Ecto neural progenitor cell (in vitro differentiated cells): Measurements from ENCODE around the gene BACE2.
A peak's percentile ranks its signal among the peaks of the same experiment; 100 is the strongest.
"Not testable (repeated sequence)": the region's sequence is repeated elsewhere in the genome, so short reads cannot be mapped to it uniquely, and the experiment has no call there.

Source experiments
- DNase-seq: peaks from one replicate; pipeline ENCODE4 v3.0.0-alpha.2; 2018; ENCODE audit warnings: low spot score

BACE2 gene

GRCh38 chr21:41215856-41216408 is 48.0 kb downstream of the BACE2 start:
- DNase-seq: no peak

- DNase-seq: no peak
Observed at GRCh38 chr21:41216486-41216885, 48.5 kb downstream of the BACE2 start.

DNA sequence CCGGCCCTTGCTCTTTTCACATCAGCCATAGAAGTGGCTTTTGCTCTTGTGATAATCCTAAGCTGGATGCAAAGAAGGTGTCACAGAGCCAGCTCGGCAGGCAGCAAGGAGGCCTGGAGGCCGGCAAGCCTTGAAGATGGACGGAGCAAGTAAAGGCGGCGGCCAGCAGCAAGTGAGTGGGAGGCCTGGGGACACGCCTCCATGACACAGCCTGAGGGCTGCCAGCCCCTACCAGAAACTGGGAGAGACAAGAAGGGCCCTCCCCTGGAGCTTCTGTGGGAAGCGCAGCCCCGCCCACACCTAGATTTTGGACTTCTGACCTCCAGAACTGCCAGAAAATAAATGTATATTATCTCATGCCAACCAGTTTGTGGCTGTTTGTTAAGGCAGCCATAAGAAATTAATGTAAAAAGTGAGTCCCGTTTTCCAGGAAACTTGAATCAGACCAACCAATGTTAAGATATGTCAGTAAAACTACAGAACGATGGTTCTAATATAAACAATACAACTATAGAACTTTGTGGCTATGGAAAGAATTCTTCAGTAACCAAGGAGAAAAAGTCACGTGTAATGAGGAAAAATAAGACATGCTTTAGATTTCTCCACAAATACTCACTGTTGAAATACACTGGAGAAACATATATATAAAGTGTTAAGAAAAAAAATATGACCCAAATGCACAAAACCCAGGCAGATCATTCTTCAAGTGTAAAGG is 49.9 kb downstream of the BACE2 start:
- DNase-seq: peak; percentile 58

GRCh38 chr21:41219498-41220207 is 51.7 kb downstream of the BACE2 start:
- no peak for DNase-seq

DNA sequence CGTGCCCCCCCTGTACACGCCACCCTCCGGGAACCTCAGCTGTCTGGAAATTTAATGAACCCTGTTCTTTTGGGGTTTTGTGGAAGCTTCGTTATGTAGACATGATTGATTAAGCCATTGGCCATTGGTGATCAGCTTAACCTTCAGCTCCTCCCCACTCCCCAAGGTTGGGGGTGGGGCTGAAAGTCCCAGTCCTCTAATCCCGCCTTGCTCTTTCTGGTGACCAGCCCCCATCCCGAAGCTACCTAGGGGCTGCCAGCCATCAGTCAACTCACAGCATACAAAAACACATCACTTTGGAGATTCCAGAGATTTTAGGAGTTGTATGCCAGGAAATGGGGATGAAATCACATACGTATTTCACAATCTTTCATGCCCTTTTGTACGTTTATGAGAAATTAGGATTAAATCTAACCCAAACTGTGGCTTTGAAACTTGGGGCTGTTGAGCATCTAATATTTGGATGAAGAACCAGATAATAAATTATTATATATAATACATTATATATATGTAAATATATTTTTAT is 52.3 kb downstream of the BACE2 start:
- DNase-seq: no peak

GRCh38 chr21:41222247-41223068 is 54.5 kb downstream of the BACE2 start:
- DNase-seq: no peak

DNA sequence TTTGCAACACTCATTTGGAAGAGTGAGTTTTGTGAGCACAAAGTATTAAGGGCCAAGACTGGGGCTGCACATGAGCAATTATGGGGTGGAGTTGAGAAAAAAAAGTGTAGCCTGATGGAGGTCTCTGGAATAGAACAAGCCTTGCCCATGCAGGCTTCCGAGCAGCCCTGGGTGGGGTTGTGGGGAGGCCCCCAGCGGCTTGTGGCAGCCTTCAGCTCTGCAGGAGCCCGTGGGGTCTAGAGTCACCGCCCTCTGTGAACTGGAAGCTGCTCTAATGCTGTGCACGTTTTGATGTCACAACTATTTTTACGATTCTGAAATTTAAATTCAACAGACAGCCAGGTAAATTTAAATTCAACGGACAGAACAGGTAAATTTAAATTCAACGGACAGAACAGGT is 58.9 kb downstream of the BACE2 start:
- DNase-seq: no peak

GRCh38 chr21:41227357-41228005 is 59.5 kb downstream of the BACE2 start:
- no peak for DNase-seq

GRCh38 chr21:41228006-41228370 is 60.0 kb downstream of the BACE2 start:
- no peak for DNase-seq

DNA sequence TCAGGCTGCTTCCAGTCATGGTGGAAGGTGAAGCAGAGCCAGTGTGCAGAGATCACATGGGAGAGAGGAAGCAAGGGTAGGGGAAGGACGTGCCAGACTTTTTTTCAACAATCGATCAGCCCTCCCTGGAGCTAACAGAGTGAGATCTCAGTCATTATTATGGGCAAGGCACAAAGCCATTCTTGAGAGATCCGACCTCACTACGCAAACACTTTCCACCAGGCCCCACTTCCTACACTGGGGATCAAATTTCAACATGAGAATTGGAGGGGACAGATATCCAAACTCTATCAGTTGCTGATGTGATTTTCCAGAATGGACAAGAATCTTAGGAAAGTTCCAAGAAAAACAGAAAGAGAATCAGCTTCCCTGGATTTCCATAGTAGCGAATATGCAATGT is 60.5 kb downstream of the BACE2 start:
- DNase-seq: no peak

DNA sequence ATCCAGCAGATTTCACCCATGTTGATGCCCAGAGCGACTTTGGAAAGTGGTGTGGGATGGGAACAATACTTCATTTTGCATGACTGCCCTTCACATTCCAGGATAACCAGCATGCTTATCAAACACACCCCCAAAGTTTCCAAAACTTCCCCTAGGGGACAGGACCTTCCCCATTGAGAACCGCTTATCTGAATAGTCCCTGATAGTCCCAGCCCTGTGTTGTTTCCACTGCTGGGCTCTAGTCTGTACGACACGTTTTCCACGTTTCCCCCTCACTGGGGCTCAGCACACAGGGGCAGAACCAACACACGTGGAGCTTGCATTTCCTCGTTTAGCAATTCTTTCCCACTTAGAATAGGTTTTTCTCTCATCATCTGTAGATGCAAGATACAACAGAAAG is 61.0 kb downstream of the BACE2 start:
- DNase-seq: no peak

GRCh38 chr21:41229509-41230248 is 61.7 kb downstream of the BACE2 start:
- DNase-seq: no peak

DNA sequence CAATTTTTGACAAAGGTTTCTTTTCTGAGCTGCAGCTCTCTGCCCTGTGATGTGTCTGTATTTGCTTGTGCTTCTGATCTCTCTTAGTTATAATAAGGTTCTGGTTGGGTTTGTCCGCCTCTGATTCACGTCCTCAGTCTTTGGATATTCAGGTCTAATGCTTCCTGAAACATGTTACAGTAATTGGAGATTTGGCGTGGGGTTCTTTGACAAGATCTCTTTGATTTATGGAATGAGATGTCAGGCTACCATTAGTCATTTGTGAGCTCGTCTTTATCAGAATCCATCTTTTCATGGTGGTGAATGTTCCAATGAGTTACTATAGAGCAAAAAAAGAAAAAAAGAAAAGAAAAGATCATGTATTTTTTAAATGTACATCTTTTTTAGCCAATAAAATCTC is 62.5 kb downstream of the BACE2 start:
- DNase-seq: no peak

DNA sequence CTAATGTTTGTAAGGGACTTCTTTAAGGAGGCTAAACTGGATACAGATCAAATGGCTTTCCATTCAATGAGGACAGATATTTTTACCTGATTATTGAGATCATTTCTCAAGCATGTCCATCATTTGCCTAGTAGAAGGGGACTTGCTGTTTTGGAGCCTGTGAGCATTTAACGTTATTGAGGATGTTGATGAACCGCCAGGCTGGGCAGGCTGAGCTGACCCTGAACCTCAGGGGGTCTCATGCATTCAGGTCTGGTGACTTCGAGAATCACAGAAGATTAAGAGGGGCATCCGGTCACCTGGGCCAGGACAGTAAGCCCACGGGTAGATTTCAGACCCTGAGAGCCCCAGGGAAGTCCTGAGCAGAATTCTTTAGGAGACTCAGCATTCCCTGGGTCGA is 63.1 kb downstream of the BACE2 start:
- DNase-seq: no peak

DNA sequence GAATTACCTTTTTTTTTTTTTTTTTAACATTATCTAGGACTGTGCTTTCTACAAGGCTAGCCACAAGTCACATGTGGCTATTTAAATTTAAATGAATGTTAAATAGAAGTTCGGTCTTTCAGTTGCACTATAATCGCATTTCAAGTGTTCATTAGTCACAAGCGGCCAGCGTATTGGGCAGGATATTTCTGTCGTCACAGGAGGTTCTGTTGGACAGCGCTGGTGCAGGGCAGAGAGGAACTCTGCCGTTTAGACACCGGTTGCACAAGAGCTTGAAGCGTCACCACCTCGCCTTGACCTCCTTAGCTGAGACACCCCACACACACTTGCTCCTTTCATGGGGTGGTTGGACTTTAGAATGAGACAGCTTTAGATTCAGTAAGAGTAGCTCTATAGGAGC is 64.1 kb downstream of the BACE2 start:
- DNase-seq: no peak

DNA sequence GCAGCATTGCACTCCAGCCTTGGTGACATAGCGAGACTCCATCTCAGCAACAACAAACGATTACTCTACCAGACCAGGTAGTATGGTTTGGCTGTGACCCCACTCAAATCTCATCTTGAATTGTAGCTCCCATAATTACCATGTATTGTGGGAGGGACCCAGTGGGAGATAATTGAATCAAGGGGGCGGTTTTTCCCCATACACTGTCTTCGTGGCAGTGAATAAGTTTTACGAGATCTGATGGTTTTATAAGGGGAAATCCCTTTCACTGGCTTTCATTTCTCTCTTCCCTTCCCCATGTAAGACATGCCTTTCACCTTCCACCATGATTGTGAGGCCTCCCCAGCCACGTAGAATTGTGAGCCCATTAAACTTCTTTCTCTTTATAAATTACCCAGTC is 66.0 kb downstream of the BACE2 start:
- DNase-seq: no peak

GRCh38 chr21:41234569-41234968 is 66.6 kb downstream of the BACE2 start:
- DNase-seq: no peak

GRCh38 chr21:41235201-41235600 is 67.2 kb downstream of the BACE2 start:
- DNase-seq: no peak

- no peak for DNase-seq
Observed at GRCh38 chr21:41236352-41236973, 68.5 kb downstream of the BACE2 start.

GRCh38 chr21:41238081-41238796 is 70.3 kb downstream of the BACE2 start:
- DNase-seq: not testable (repeated sequence)
